Stomach (tissue), 9 donors: Measurements from ENCODE around the gene CENPU. TPM values are rescaled to one million over a fixed set of nuclear protein-coding genes. Genes with fewer than 3 reads are reported as not detected.

ENCODE experiments used
- DNase-seq, 2 donors: peaks; one replicate each; pipeline versions ENCODE4 v3.0.0 to v3.0.0-alpha.2; 2013 to 2019
- H3K27ac ChIP-seq, 5 donors: fragments of 200-600 bp in 4 of 5; sonication (generic) in 4 of 5; one replicate each; pipeline ENCODE4 v1.5.1; 2013 to 2019; ENCODE audit warnings: mild to moderate bottlenecking in 1 of 5, moderate library complexity in 1 of 5
- H3K27me3 ChIP-seq, 3 donors: fragments of 200-600 bp; sonication (generic); one replicate each; pipeline ENCODE4 v1.5.1; 2017 to 2019; ENCODE audit warnings: mixed run types in 1 of 3
- H3K36me3 ChIP-seq, 4 donors: fragments of 200-600 bp; sonication (generic); 1 replicate in 3 of 4; 2 replicates in 1 of 4; pipeline ENCODE4 v1.5.1; 2016 to 2019
- H3K4me1 ChIP-seq, 4 donors: fragments of 200-600 bp; sonication (generic); one replicate each; pipeline ENCODE4 v1.5.1; 2016 to 2019
- H3K4me3 ChIP-seq, 4 donors: fragments of 200-600 bp; sonication (generic) in 3 of 4; one replicate each; pipeline ENCODE4 v1.5.1; 2016 to 2019; ENCODE audit warnings: mild to moderate bottlenecking in 1 of 4
- H3K9me3 ChIP-seq, 4 donors: fragments of 200-600 bp; sonication (generic); one replicate each; pipeline ENCODE4 v1.5.1; 2016 to 2019
- CTCF ChIP-seq, 7 experiments: fragments of 450-650 bp in 4 of 7; fragments of 200-600 bp in 3 of 7; sonication (generic) in 3 of 7; IDR thresholded peaks; one replicate each; pipeline ENCODE4 v1.5.1; 2016 to 2019; ENCODE audit warnings: antibody characterized with exemption in 7 of 7, control low read depth in 2 of 7, mild to moderate bottlenecking in 1 of 7
- EP300 ChIP-seq: sonication (generic); formaldehyde crosslinking; IDR thresholded peaks from one replicate; pipeline ENCODE4 v1.6.1; 2017; ENCODE audit warnings: antibody characterized with exemption
- POLR2A ChIP-seq, 4 donors: fragments of 450-650 bp; IDR thresholded peaks; one replicate each; pipeline ENCODE4 v1.6.1; 2016; ENCODE audit warnings: antibody characterized with exemption in 4 of 4, control low read depth in 2 of 4, mild to moderate bottlenecking in 1 of 4, moderate library complexity in 1 of 4
- POLR2AphosphoS5 ChIP-seq, 3 donors: sonication (generic); formaldehyde crosslinking; IDR thresholded peaks; one replicate each; pipeline ENCODE4 v1.6.1; 2016; ENCODE audit warnings: antibody characterized with exemption in 3 of 3
- WGBS, 5 donors: extraction: QIAGEN DNeasy Blood & Tissue Kit in 3 of 5; methylation state at CpG; one replicate each; pipeline versions ENCODE4 v1.1.5 to v1.1.7; 2013 to 2018; 5-methylcytosine and 5-hydroxymethylcytosine counted together
- intact Hi-C: fragments of 100-400 bp; cut with DNase I; formaldehyde crosslinking; loops from one replicate; pipeline ENCODE4 v1.15.1; 2023; ENCODE audit warnings: low total_unique reads
- polyA plus RNA-seq, 3 donors: library from polyadenylated mRNA; stranded (reverse); fragments of 200-250 nt; gene quantifications; one replicate each; pipeline ENCODE4 v1.2.3, GENCODE V29; 2013
- total RNA-seq, 5 donors: library from RNA; depleted of rRNA; stranded (reverse); fragments of >200 nt; gene quantifications; one replicate each; pipeline versions ENCODE4 v1.1.0 to v1.2.3, GENCODE V29; 2014 to 2016
- donor health status: healthy with polysubstance abuse.
- donor health status: Bipolar disorder and iron deficiency.
- donor health status: healthy.

Gene CENPU
- total and polyA plus RNA-seq, 8 donors, result 4.1 to 17.8 (median 6.7) TPM

- no peaks in the 10 kb centered on the region for H3K27me3 ChIP-seq
- peaks cover 33 to 100% (median 99%) of the 10 kb centered on the region in 4 donors for H3K36me3 ChIP-seq
- intact Hi-C loops, result no loop called here
- H3K9me3 ChIP-seq, result no peaks in the 10 kb centered on the region
- WGBS, 5 donors, result 97 to 99% (median 97%) methylated on average over 4 of the region's 4 CpGs
- TF ChIP-seq POLR2A (IDR thresholded peaks at IDR 0.05) (no peak), CTCF (IDR thresholded peaks at IDR 0.05) (no peak), POLR2AphosphoS5 (IDR thresholded peaks at IDR 0.05) (no peak), EP300 (no peak)
- H3K27ac ChIP-seq, result no peak overlapping the region
- peaks cover 0 to 5% (median 0%) of the 10 kb centered on the region in 4 donors for H3K4me1 ChIP-seq
- DNase-seq, result no peak
- H3K4me3 ChIP-seq, result no peak overlapping the region
Observed at GRCh38 chr4:184764601-184765000, 30.7 kb upstream of the CENPU start.

GRCh38 chr4:184763150-184763780 is 29.4 kb upstream of the CENPU start:
- Histone ChIP-seq H3K27ac (peak overlapping the region in 1 of 5 donors; percentile 29), H3K9me3 (no peaks in the 10 kb centered on the region), H3K4me3 (no peak overlapping the region), H3K27me3 (no peaks in the 10 kb centered on the region), H3K4me1 (peaks cover 0 to 5% (median 0%) of the 10 kb centered on the region in 4 donors), H3K36me3 (peaks cover 33 to 90% (median 87%) of the 10 kb centered on the region in 4 donors)
- DNase-seq, result peak in 1 of 2 donors; percentile 73
- no peak for TF ChIP-seq CTCF (IDR thresholded peaks at IDR 0.05)
- no peak for TF ChIP-seq POLR2A (IDR thresholded peaks at IDR 0.05)
- TF ChIP-seq POLR2AphosphoS5 (IDR thresholded peaks at IDR 0.05), result no peak
- TF ChIP-seq EP300, result no peak
- WGBS, 5 donors, result 78 to 89% (median 89%) methylated on average over 14 of the region's 14 CpGs
- intact Hi-C loops, result no loop called here

- H3K4me1 ChIP-seq, result peaks cover 0 to 5% (median 0%) of the 10 kb centered on the region in 4 donors
- WGBS, 5 donors, result 83 to 92% (median 88%) methylated on average over 5 of the region's 5 CpGs
- peak in 1 of 2 donors; percentile 60 for DNase-seq
- H3K9me3 ChIP-seq, result no peaks in the 10 kb centered on the region
- intact Hi-C loops, result no loop called here
- H3K4me3 ChIP-seq, result no peak overlapping the region
- no peaks in the 10 kb centered on the region for H3K27me3 ChIP-seq
- H3K27ac ChIP-seq, result peak overlapping the region in 1 of 5 donors; percentile 14
- TF ChIP-seq POLR2A (IDR thresholded peaks at IDR 0.05), result no peak
- no peak for TF ChIP-seq CTCF (IDR thresholded peaks at IDR 0.05)
- peak in 1 of 3 donors; percentile 13 for TF ChIP-seq POLR2AphosphoS5 (IDR thresholded peaks at IDR 0.05)
- peaks cover 29 to 89% (median 85%) of the 10 kb centered on the region in 4 donors for H3K36me3 ChIP-seq
Observed at GRCh38 chr4:184762100-184762499, 28.2 kb upstream of the CENPU start.

GRCh38 chr4:184760681-184761080 is 26.8 kb upstream of the CENPU start:
- no peak for DNase-seq
- H3K36me3 ChIP-seq, result peaks cover 27 to 89% (median 85%) of the 10 kb centered on the region in 4 donors
- no peaks in the 10 kb centered on the region for H3K9me3 ChIP-seq
- no peak overlapping the region for H3K27ac ChIP-seq
- TF ChIP-seq POLR2A (IDR thresholded peaks at IDR 0.05) (no peak), EP300 (no peak), POLR2AphosphoS5 (IDR thresholded peaks at IDR 0.05) (no peak), CTCF (IDR thresholded peaks at IDR 0.05) (no peak)
- 78 to 93% (median 92%) methylated on average over 5 of the region's 5 CpGs for WGBS, 5 donors
- no peaks in the 10 kb centered on the region for H3K27me3 ChIP-seq
- H3K4me1 ChIP-seq, result peaks cover 0 to 5% (median 0%) of the 10 kb centered on the region in 4 donors
- intact Hi-C loops, result no loop called here
- no peak overlapping the region for H3K4me3 ChIP-seq
